Right atrium auricular region (tissue), 2 donors: ENCODE data around the gene PAQR4. TPM values are rescaled to one million over a fixed set of nuclear protein-coding genes. Genes with fewer than 3 reads are reported as not detected.

Experiments used
- DNase-seq: peaks from one replicate; pipeline ENCODE4 v3.0.0-alpha.2; 2019; ENCODE audit warnings: low spot score
- H3K27ac ChIP-seq, 2 donors: fragments of 200-600 bp; sonication (generic); 1 replicate in 1 of 2; 2 replicates in 1 of 2; pipeline ENCODE4 v1.5.1; 2016 to 2019
- H3K27me3 ChIP-seq, 2 donors: fragments of 200-600 bp; sonication (generic); one replicate each; pipeline versions ENCODE4 v1.5.1 to v1.6.0; 2017 to 2019
- H3K36me3 ChIP-seq: fragments of 200-600 bp; sonication (generic); one replicate; pipeline ENCODE4 v1.5.1; 2016
- H3K4me1 ChIP-seq, 2 donors: fragments of 200-600 bp; sonication (generic); one replicate each; pipeline versions ENCODE4 v1.5.1 to v1.6.0; 2017 to 2019
- H3K4me3 ChIP-seq, 2 donors: fragments of 200-600 bp; sonication (generic); 1 replicate in 1 of 2; 2 replicates in 1 of 2; pipeline ENCODE4 v1.5.1; 2017 to 2019; ENCODE audit warnings: mild to moderate bottlenecking in 1 of 2, moderate library complexity in 1 of 2
- H3K9me3 ChIP-seq, 2 donors: fragments of 200-600 bp; sonication (generic); one replicate each; pipeline ENCODE4 v1.5.1; 2019
- total RNA-seq, 2 donors: library from RNA; depleted of rRNA; stranded (reverse); fragments of >200 nt; gene quantifications; one replicate each; pipeline ENCODE4 v1.1.0, GENCODE V29; 2016
- TF ChIP-seq, protein P1 (sequence below), 2 donors: fragments of 200-600 bp; sonication (generic); IDR thresholded peaks; one replicate each; pipeline ENCODE4 v1.5.1; 2019; ENCODE audit warnings: antibody characterized with exemption in 2 of 2

PAQR4 gene
- total RNA-seq, 2 donors from 2014 or later: 4.7 to 5.9 TPM

GRCh38 chr16:3020247-3020603, 51.1 kb downstream of the PAQR4 start, which contains the start of gene TNFRSF12A:
TNFRSF12A (plus strand) TSS chr16:3020368; CDS start chr16:3020398, 30 bp downstream.
- Histone ChIP-seq H3K36me3 (no peaks in the 10 kb centered on the region), H3K27ac (peak within 1 kb of the TSS; percentile 95 to 99), H3K9me3 (no peaks in the 10 kb centered on the region), H3K27me3 (peaks cover 0 to 11% of the 10 kb centered on the region in 2 donors), H3K4me3 (peak within 1 kb of the TSS; percentile 74 to 94), H3K4me1 (peaks cover 0 to 56% of the 10 kb centered on the region in 2 donors)
- TF ChIP-seq, protein P1, sequence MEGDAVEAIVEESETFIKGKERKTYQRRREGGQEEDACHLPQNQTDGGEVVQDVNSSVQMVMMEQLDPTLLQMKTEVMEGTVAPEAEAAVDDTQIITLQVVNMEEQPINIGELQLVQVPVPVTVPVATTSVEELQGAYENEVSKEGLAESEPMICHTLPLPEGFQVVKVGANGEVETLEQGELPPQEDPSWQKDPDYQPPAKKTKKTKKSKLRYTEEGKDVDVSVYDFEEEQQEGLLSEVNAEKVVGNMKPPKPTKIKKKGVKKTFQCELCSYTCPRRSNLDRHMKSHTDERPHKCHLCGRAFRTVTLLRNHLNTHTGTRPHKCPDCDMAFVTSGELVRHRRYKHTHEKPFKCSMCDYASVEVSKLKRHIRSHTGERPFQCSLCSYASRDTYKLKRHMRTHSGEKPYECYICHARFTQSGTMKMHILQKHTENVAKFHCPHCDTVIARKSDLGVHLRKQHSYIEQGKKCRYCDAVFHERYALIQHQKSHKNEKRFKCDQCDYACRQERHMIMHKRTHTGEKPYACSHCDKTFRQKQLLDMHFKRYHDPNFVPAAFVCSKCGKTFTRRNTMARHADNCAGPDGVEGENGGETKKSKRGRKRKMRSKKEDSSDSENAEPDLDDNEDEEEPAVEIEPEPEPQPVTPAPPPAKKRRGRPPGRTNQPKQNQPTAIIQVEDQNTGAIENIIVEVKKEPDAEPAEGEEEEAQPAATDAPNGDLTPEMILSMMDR (IDR thresholded peaks at IDR 0.05): peak in 1 of 2 donors; percentile 26
- peak; percentile 86 for DNase-seq

- peak overlapping the region; percentile 74 to 94 for H3K4me3 ChIP-seq
- H3K9me3 ChIP-seq: no peaks in the 10 kb centered on the region
- DNase-seq: peak; percentile 85
- H3K36me3 ChIP-seq: no peaks in the 10 kb centered on the region
- TF ChIP-seq, protein P1 (IDR thresholded peaks at IDR 0.05): no peak
- H3K27me3 ChIP-seq: peaks cover 0 to 11% of the 10 kb centered on the region in 2 donors
- peaks cover 0 to 56% of the 10 kb centered on the region in 2 donors for H3K4me1 ChIP-seq
- H3K27ac ChIP-seq: peak overlapping the region; percentile 95 to 99
These were observed 51.7 kb downstream of the PAQR4 start for GRCh38 chr16:3020604-3021448.

DNA sequence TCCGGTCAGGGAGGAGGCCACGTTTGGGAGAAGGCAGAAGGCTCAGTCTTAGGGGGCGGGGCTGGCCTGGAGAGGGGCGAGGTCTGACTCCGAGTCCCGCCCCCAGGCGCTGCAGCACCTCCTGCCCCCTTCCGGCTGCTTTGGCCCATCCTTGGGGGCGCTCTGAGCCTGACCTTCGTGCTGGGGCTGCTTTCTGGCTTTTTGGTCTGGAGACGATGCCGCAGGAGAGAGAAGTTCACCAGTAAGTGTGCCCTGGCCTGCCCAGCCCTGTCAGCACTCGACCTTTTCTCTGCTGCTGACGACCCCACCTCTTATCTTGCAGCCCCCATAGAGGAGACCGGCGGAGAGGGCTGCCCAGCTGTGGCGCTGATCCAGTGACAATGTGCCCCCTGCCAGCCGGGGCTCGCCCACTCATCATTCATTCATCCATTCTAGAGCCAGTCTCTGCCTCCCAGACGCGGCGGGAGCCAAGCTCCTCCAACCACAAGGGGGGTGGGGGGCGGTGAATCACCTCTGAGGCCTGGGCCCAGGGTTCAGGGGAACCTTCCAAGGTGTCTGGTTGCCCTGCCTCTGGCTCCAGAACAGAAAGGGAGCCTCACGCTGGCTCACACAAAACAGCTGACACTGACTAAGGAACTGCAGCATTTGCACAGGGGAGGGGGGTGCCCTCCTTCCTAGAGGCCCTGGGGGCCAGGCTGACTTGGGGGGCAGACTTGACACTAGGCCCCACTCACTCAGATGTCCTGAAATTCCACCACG, 52.5 kb downstream of the PAQR4 start:
- H3K4me1 ChIP-seq: peaks cover 0 to 56% of the 10 kb centered on the region in 2 donors

DNA sequence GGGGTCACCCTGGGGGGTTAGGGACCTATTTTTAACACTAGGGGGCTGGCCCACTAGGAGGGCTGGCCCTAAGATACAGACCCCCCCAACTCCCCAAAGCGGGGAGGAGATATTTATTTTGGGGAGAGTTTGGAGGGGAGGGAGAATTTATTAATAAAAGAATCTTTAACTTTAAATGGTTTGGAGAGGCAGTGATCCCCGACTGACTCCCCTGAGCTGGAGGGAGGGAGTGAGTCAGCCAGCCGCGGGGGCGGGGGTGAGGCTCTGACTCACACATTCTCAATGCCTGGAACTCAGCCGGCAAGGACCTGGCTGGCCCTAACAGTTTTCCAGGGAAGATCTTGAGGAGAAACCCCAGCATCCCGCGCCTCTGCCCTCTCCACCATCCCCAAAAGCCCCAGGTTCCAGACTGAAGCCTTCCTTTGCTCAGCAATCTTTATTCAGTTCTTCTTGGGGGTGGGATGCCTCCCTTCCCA, 53.1 kb downstream of the PAQR4 start:
- peak; percentile 97 for DNase-seq
- TF ChIP-seq, protein P1 (IDR thresholded peaks at IDR 0.05): no peak
- Histone ChIP-seq H3K27me3 (peaks cover 0 to 11% of the 10 kb centered on the region in 2 donors), H3K36me3 (peaks cover 11% of the 10 kb centered on the region), H3K27ac (peak overlapping the region; percentile 95 to 99), H3K4me1 (peaks cover 0 to 56% of the 10 kb centered on the region in 2 donors), H3K9me3 (no peaks in the 10 kb centered on the region), H3K4me3 (peak overlapping the region; percentile 74 to 94)

More for the DNA sequence above, 52.5 kb downstream of the PAQR4 start:
- H3K9me3 ChIP-seq: no peaks in the 10 kb centered on the region
- H3K27ac ChIP-seq: peak overlapping the region; percentile 95 to 99
- H3K4me3 ChIP-seq: peak overlapping the region; percentile 74 to 94
- H3K36me3 ChIP-seq: peaks cover 5% of the 10 kb centered on the region
- TF ChIP-seq, protein P1 (IDR thresholded peaks at IDR 0.05): peak in 1 of 2 donors; percentile 45
- DNase-seq: peak; percentile 80
- H3K27me3 ChIP-seq: peaks cover 0 to 11% of the 10 kb centered on the region in 2 donors

DNA sequence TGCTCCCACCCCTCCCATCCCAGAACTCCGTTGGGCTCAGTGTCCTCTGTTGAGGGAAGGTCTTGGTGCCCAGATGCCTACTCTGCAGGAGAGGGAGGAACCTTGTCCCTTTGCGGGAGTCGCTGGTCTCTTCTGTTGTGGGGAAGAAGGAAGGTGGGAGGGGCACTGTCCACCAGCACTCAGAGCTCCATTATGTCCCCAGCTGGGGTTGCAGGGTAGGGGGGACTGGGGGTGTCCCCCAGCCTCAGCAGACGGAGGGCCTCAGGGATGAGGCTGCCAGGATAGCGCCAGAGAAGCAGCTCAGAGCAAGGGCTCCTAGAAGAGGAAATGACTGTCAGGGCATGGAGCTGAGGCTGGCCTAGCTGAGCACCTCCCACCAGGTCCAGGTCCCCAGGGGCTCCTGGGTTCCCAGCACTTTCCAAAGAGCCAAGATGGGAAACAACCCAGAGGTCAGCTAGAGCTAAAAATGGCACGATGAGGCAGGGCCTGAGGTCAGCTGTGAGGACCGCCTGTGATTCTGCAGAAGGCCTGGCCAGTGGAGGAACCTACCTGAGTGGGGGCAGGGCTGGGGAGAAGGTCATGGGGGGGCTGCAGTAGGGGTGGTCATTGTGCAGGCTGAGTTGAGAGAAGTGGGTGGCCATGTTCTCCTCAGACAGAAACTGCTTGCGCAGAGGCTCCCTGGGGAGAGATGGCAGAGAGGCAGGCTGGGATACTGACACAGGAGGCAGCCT, 53.7 kb downstream of the PAQR4 start:
- DNase-seq: no peak
- Histone ChIP-seq H3K27me3 (peaks cover 0 to 7% of the 10 kb centered on the region in 2 donors), H3K36me3 (peaks cover 13% of the 10 kb centered on the region), H3K9me3 (no peaks in the 10 kb centered on the region), H3K4me3 (peak overlapping the region; percentile 46 to 74), H3K27ac (peak overlapping the region; percentile 95 to 99), H3K4me1 (peaks cover 0 to 54% of the 10 kb centered on the region in 2 donors)
- TF ChIP-seq, protein P1 (IDR thresholded peaks at IDR 0.05): no peak
